ENCODE measurements around the gene FNTB.

GRCh38 chr14:64994540-64994939 is 7.8 kb downstream of the FNTB start:
- TF ChIP-seq GATA3 (IDR thresholded peaks at IDR 0.05; ENCODE audit: low read depth, low read length) (no peak), GATA2 (IDR thresholded peaks at IDR 0.05; ENCODE audit: low read depth, low read length) (no peak)
